ENCODE data around the gene HOXC10.

GRCh38 chr12:54033106-54033979 is 48.4 kb downstream of the HOXC10 start:
- TF ChIP-seq TCF7 (CRISPR knock-in tag; IDR thresholded peaks at IDR 0.05; ENCODE audit: low read depth) (no peak), AFF4 (CRISPR knock-in tag; IDR thresholded peaks at IDR 0.05; ENCODE audit: borderline replicate concordance) (no peak), CTCF (IDR thresholded peaks at IDR 0.05) (no peak), NR2C2 (CRISPR knock-in tag; IDR thresholded peaks at IDR 0.05) (no peak), ZBTB21 (CRISPR knock-in tag; IDR thresholded peaks at IDR 0.05; ENCODE audit: borderline replicate concordance) (no peak), CBFB (CRISPR knock-in tag; IDR thresholded peaks at IDR 0.05; ENCODE audit: low read depth) (no peak), GRHL2 (CRISPR knock-in tag; IDR thresholded peaks at IDR 0.05; ENCODE audit: insufficient replicate concordance, severe bottlenecking) (no peak), ESRRA (CRISPR knock-in tag; IDR thresholded peaks at IDR 0.05; ENCODE audit: borderline replicate concordance) (no peak), ZNF138 (CRISPR knock-in tag; conservative IDR thresholded peaks at IDR 0.05) (no peak)
- TF ChIP-seq, protein P1, sequence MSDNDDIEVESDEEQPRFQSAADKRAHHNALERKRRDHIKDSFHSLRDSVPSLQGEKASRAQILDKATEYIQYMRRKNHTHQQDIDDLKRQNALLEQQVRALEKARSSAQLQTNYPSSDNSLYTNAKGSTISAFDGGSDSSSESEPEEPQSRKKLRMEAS (CRISPR knock-in tag; IDR thresholded peaks at IDR 0.05), result no peak
- TF ChIP-seq, protein P2, sequence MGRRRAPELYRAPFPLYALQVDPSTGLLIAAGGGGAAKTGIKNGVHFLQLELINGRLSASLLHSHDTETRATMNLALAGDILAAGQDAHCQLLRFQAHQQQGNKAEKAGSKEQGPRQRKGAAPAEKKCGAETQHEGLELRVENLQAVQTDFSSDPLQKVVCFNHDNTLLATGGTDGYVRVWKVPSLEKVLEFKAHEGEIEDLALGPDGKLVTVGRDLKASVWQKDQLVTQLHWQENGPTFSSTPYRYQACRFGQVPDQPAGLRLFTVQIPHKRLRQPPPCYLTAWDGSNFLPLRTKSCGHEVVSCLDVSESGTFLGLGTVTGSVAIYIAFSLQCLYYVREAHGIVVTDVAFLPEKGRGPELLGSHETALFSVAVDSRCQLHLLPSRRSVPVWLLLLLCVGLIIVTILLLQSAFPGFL (CRISPR knock-in tag; IDR thresholded peaks at IDR 0.05; ENCODE audit: borderline replicate concordance), result no peak
